K562 (cell line): ENCODE measurements around the gene INCA1. TPM values are rescaled to one million over a fixed set of nuclear protein-coding genes. Genes with fewer than 3 reads are reported as not detected.

Experiments used
- ATAC-seq: fragments of 200-7000 bp; cut with Tn5 transposase; 3 replicates; pipeline ENCODE4 v1.9.1; 2020; ENCODE audit warnings: moderate library complexity
- BruUV-seq: library from RNA; stranded (reverse); fragments of 400-500 nt; replicated peaks from 2 replicates; lab custom pipeline; 2021; lab: Mats Ljungman, UMichigan
- CTCF ChIA-PET: fragments of 300-600 bp; formaldehyde crosslinking; extraction: SDS; loops from one replicate; lab custom pipeline; 2021; ENCODE audit warnings: low intra/inter-chr PET ratio; lab: Yijun Ruan, JAX
- POLR2A ChIA-PET: fragments of 300-600, 350-650 bp; sonication (Branson Sonifier 250); formaldehyde crosslinking; extraction: SDS; loops from one replicate; lab custom pipeline; 2021; ENCODE audit warnings: antibody characterized with exemption, inconsistent platforms; lab: Yijun Ruan, JAX
- DNase-seq, 4 experiments: peaks; one replicate each; pipeline versions ENCODE4 v3.0.0 to v3.0.0-alpha.2; 2011 to 2018; ENCODE audit warnings: low spot score in 3 of 4, mixed read lengths in 3 of 4; ENCODE audit errors: extremely low read depth in 1 of 4
- FAIRE-seq: peaks from 2 replicates; lab custom pipeline; 2011; peaks lifted over from hg19 to GRCh38; lab: Jason Lieb, UNC
- H2AFZ ChIP-seq: 2 replicates; pipeline ENCODE4 v1.6.0; 2011; ENCODE audit warnings: low read depth, low read length, control low read depth, inconsistent platforms
- H3K27ac ChIP-seq: fragments of 200-600 bp; 3 replicates; pipeline ENCODE4 v1.8.0; 2011; ENCODE audit warnings: low read depth, mild to moderate bottlenecking, control low read depth, inconsistent platforms, low read length, moderate library complexity, mixed read lengths; ENCODE audit errors: extremely low read depth
- H3K27me3 ChIP-seq, 2 experiments: fragments of 300-600 bp in 1 of 2; 2 replicates in 1 of 2; 3 replicates in 1 of 2; pipeline versions ENCODE4 v1.6.0 to v1.8.0; 2011; ENCODE audit warnings: inconsistent platforms in 2 of 2, low read length in 2 of 2, mild to moderate bottlenecking in 1 of 2, mixed read lengths in 1 of 2, moderate library complexity in 1 of 2; ENCODE audit not compliant: control insufficient read depth in 2 of 2, insufficient read depth in 2 of 2
- H3K36me3 ChIP-seq: fragments of 300-600 bp; 3 replicates; pipeline ENCODE4 v1.8.0; 2011; ENCODE audit warnings: mild to moderate bottlenecking, low read length, inconsistent platforms; ENCODE audit not compliant: control insufficient read depth, insufficient read depth
- H3K4me1 ChIP-seq, 2 experiments: fragments of 200-600 bp in 1 of 2; replicated peaks in 1 of 2; 2 replicates in 1 of 2; 3 replicates in 1 of 2; pipeline versions ENCODE4 v1.5.1 to v1.8.0; 2011; ENCODE audit warnings: inconsistent platforms in 2 of 2, low read length in 2 of 2, mild to moderate bottlenecking in 1 of 2, mixed read lengths in 1 of 2, moderate library complexity in 1 of 2; ENCODE audit not compliant: control insufficient read depth in 2 of 2, insufficient read depth in 2 of 2
- H3K4me2 ChIP-seq: 2 replicates; pipeline ENCODE4 v1.6.1; 2011; ENCODE audit warnings: low read length, control low read depth, inconsistent platforms, mixed read lengths; ENCODE audit not compliant: insufficient read depth
- H3K4me3 ChIP-seq: fragments of 200-600 bp; sonication (generic), shearing (Covaris generic); 2 replicates; pipeline ENCODE4 v1.5.1; 2016; ENCODE audit warnings: control low read depth, inconsistent platforms
- H3K79me2 ChIP-seq: fragments of 200-600 bp; 3 replicates; pipeline ENCODE4 v1.8.0; 2011; ENCODE audit warnings: low read length, inconsistent platforms; ENCODE audit not compliant: control insufficient read depth, insufficient read depth
- H3K9ac ChIP-seq, 2 experiments: 2 replicates each; pipeline versions ENCODE4 v1.6.0 to v1.6.1; 2011; ENCODE audit warnings: low read depth in 2 of 2, low read length in 2 of 2, control low read depth in 1 of 2, inconsistent platforms in 1 of 2, mild to moderate bottlenecking in 1 of 2, mixed read lengths in 1 of 2; ENCODE audit not compliant: insufficient read depth in 1 of 2
- H3K9me1 ChIP-seq: one replicate; pipeline ENCODE4 v1.6.0; 2011; ENCODE audit warnings: inconsistent platforms, mild to moderate bottlenecking, low read length, moderate library complexity; ENCODE audit not compliant: control insufficient read depth, insufficient read depth
- H3K9me3 ChIP-seq: replicated peaks from 2 replicates; pipeline ENCODE4 v1.5.1; 2011; ENCODE audit warnings: low read depth, low read length, inconsistent platforms; ENCODE audit not compliant: control insufficient read depth, insufficient read depth
- H4K20me1 ChIP-seq: replicated peaks from 2 replicates; pipeline ENCODE4 v1.6.1; 2011; ENCODE audit warnings: low read length, inconsistent platforms, mixed read lengths; ENCODE audit not compliant: control insufficient read depth, insufficient read depth
- CCNT2 ChIP-seq: IDR thresholded peaks from 2 replicates; pipeline ENCODE4 v1.6.1; 2011; ENCODE audit warnings: borderline replicate concordance, low read depth, mild to moderate bottlenecking, moderate library complexity, mixed read lengths, low read length; ENCODE audit not compliant: insufficient read length; ENCODE audit errors: extremely low read depth
- CHD4 ChIP-seq: fragments of 200-600 bp; sonication (generic); IDR thresholded peaks from 3 replicates; pipeline ENCODE4 v1.6.1; 2012; ENCODE audit warnings: low read depth, mild to moderate bottlenecking, mixed read lengths, low read length, inconsistent platforms; ENCODE audit not compliant: insufficient read depth, insufficient replicate concordance, poor library complexity, severe bottlenecking
- COPS2 ChIP-seq: fragments of 450-650 bp; conservative IDR thresholded peaks from 2 replicates; pipeline ENCODE4 v1.6.1; 2016; ENCODE audit warnings: mild to moderate bottlenecking, moderate library complexity
- EWSR1 ChIP-seq: fragments of 450-650 bp; IDR thresholded peaks from 2 replicates; pipeline ENCODE4 v1.6.1; 2018; ENCODE audit warnings: borderline replicate concordance, mild to moderate bottlenecking, low read depth, moderate library complexity; ENCODE audit not compliant: partially characterized antibody
- FOXK1 ChIP-seq: sonication (generic); formaldehyde crosslinking; IDR thresholded peaks from 2 replicates; pipeline ENCODE4 v1.8.0; 2022; ENCODE audit warnings: missing genetic modification reagents, mild to moderate bottlenecking, borderline replicate concordance
- HMBOX1 ChIP-seq: sonication (generic); IDR thresholded peaks from 2 replicates; pipeline ENCODE4 v1.6.1; 2016
- HNRNPH1 ChIP-seq: fragments of 200-400 bp; formaldehyde crosslinking; optimal IDR thresholded peaks from 2 replicates; pipeline ENCODE3; 2017; ENCODE audit warnings: low read depth, mild to moderate bottlenecking, low read length, moderate library complexity
- KLF10 ChIP-seq: fragments of 250-450 bp; sonication (Bioruptor Pico); IDR thresholded peaks from 2 replicates; pipeline ENCODE4 v1.6.1; 2021; ENCODE audit warnings: matching md5 sums
- MTF1 ChIP-seq: fragments of 250-450 bp; sonication (Bioruptor Pico); IDR thresholded peaks from 2 replicates; pipeline ENCODE4 v1.9.0; 2021; ENCODE audit warnings: moderate library complexity, mild to moderate bottlenecking, inconsistent platforms, borderline replicate concordance
- NFIX ChIP-seq: fragments of 250-450 bp; sonication (Bioruptor Pico); IDR thresholded peaks from 2 replicates; pipeline ENCODE4 v1.4.0; 2020; ENCODE audit warnings: low read depth, mild to moderate bottlenecking, moderate library complexity
- NR0B1 ChIP-seq: fragments of 450-650 bp; IDR thresholded peaks from one replicate; pipeline ENCODE4 v1.6.1; 2018; ENCODE audit warnings: mild to moderate bottlenecking, moderate library complexity; ENCODE audit not compliant: partially characterized antibody
- PKNOX1 ChIP-seq: fragments of 450-650 bp; IDR thresholded peaks from 2 replicates; pipeline ENCODE4 v1.6.1; 2016
- SNRNP70 ChIP-seq: fragments of 200-400 bp; formaldehyde crosslinking; optimal IDR thresholded peaks from 2 replicates; pipeline ENCODE3; 2017; ENCODE audit warnings: low read depth, low read length
- STAT5B ChIP-seq: fragments of 250-450 bp; sonication (Bioruptor Pico); IDR thresholded peaks from 2 replicates; pipeline ENCODE4 v1.8.0; 2021; ENCODE audit warnings: mild to moderate bottlenecking, inconsistent platforms
- ZNF184 ChIP-seq: sonication (generic); formaldehyde crosslinking; IDR thresholded peaks from 2 replicates; pipeline ENCODE4 v1.5.0; 2020; ENCODE audit warnings: missing genetic modification reagents
- ZNF217 ChIP-seq: sonication (generic); formaldehyde crosslinking; IDR thresholded peaks from 2 replicates; pipeline ENCODE4 v1.8.0; 2022; ENCODE audit warnings: mild to moderate bottlenecking, missing genetic modification reagents
- ZNF3 ChIP-seq: fragments of 250-450 bp; sonication (Bioruptor Pico); IDR thresholded peaks from 2 replicates; pipeline ENCODE4 v1.5.0; 2021; ENCODE audit warnings: mild to moderate bottlenecking, moderate library complexity
- ZNF830 ChIP-seq: fragments of 250-450 bp; sonication (Bioruptor Pico); IDR thresholded peaks from 2 replicates; pipeline ENCODE4 v1.5.0; 2021; ENCODE audit warnings: mild to moderate bottlenecking
- WGBS: fragments of 100-300 bp; shearing (Covaris generic); methylation state at CpG from one replicate; pipeline ENCODE4 v1.1.6; 2016; ENCODE audit warnings: low coverage, mixed read lengths; ENCODE audit not compliant: insufficient coverage; ENCODE audit errors: missing lambda C conversion rate; 5-methylcytosine and 5-hydroxymethylcytosine counted together
- in situ Hi-C: fragments of 300-500 bp; cut with MboI; formaldehyde crosslinking; loops from 4 replicates; pipeline ENCODE4 v1.15.0; 2018; ENCODE audit warnings: inconsistent platforms, mixed read lengths
- intact Hi-C: fragments of 100-400 bp; cut with micrococcal nuclease; formaldehyde crosslinking; loops from 2 replicates; pipeline ENCODE4 v1.14.2; 2022
- polyA plus RNA-seq, 8 experiments: library from polyadenylated mRNA; depleted of rRNA in 4 of 8; stranded (reverse) in 5 of 8; unstranded in 3 of 8; fragments of >200 nt; fragmentation: Nextera tagmentation in 2 of 8; fragmentation: Illumina TruSeq in 1 of 8; extraction: Ambion mirVana in 2 of 8; extraction: Trizol in 1 of 8; gene quantifications; 2 replicates each; pipeline versions ENCODE4 v1.2.1 to v1.2.3, GENCODE V29; 2011 to 2014; ENCODE audit warnings: inconsistent platforms in 1 of 8, missing spikeins in 1 of 8
- total RNA-seq, 7 experiments: library from RNA; depleted of rRNA in 6 of 7; stranded (reverse); fragments of >200 nt in 6 of 7; fragmentation: Illumina TruSeq in 2 of 7; extraction: Trizol in 2 of 7; gene quantifications; 2 replicates each; pipeline versions ENCODE4 v1.2.1 to v1.2.3, GENCODE V29; 2011 to 2021; ENCODE audit warnings: low replicate concordance in 1 of 7

INCA1 gene
- total and polyA plus RNA-seq, 9 of the 15 experiments (the other 6 are each of a cell fraction or from before 2014, with no cell fraction given) = 0.08 to 0.50 (median 0.13) TPM; not detected in 4

DNA sequence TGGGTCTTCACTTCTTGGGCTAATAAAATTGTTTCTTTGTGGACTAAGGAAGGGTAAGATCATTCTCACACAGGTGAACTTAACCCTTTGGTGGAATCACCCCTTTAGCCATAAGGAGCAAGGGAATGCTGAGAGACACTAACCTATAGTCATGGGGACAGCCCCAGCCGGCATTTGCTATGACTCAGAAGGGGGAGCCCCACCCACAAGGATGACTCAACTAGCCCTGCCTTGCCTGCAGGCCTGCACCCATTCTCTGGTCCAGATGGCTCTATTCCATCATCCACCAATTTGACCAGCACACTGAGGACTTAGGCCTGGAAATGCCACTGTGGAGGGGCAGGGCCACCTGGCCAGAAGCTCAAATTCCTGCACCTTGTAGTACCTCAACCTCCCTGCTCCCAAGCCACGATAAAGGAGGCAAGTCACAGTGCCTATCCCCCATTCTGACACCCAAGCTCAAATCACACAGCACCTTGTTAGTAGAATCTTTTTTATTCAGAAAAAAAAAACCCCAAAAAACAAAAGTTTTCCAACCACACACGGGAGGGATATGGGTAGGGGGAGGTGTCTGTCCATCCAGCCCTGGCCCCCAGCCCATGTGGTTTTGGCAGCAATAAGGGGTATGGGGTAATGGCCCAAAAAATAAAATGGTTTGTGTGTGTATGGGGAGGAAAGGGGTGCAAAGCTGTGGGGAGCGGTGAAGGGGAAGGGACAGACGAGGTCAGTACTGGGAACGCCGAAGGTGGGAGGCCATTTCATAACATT is 52.0 kb downstream of the INCA1 start:
- Histone ChIP-seq H3K9ac (peak overlapping the region; percentile 30 to 50; a peak in 2 of 4 replicates), H3K79me2 (peaks cover 83% of the 10 kb centered on the region), H3K4me3 (peak overlapping the region; percentile 97; the same call in 1 of the 2 replicates), H3K27me3 (no peaks in the 10 kb centered on the region), H2AFZ (no peak overlapping the region), H3K9me1 (no peaks in the 10 kb centered on the region), H3K27ac (peak overlapping the region; percentile 79), H3K4me2 (peak overlapping the region; percentile 93), H4K20me1 (peaks cover 22% of the 10 kb centered on the region), H3K4me1 (peaks cover 20 to 34% of the 10 kb centered on the region in 2 experiments; a peak in 4 of 5 replicates), H3K9me3 (no peaks in the 10 kb centered on the region), H3K36me3 (peaks cover 65% of the 10 kb centered on the region)
- DNase-seq (peak; percentile 39 to 87 (median 57)), ATAC-seq (peak; percentile 75), FAIRE-seq (peak; percentile 97)
- 18% methylated on average over 7 of the region's 7 CpGs for WGBS
- BruUV-seq = no TSS peak
- POLR2A ChIA-PET = interaction anchor here (0.6 to 3.2 kb wide), 4 partner anchors 18 to 813 kb away, joined by 3 to 21 read pairs (median 3); partner anchors contain the start of gene SPAG7
- intact Hi-C loops (loop anchor here (1.0 kb wide), 1 partner anchor 22 kb away; the partner anchor contains the start of gene SPAG7), in situ Hi-C loops (no loop called here)
- CTCF ChIA-PET = no interaction called here
- no peak for TF ChIP-seq CHD4
- TF ChIP-seq STAT5B (CRISPR knock-in tag) = no peak
- no peak for TF ChIP-seq HNRNPH1
- no peak for TF ChIP-seq EWSR1
- peak; percentile 59 for TF ChIP-seq HMBOX1
- no peak for TF ChIP-seq SNRNP70
- no peak for TF ChIP-seq COPS2
- no peak for TF ChIP-seq FOXK1 (CRISPR knock-in tag)
- no peak for TF ChIP-seq ZNF184 (CRISPR knock-in tag)
- TF ChIP-seq PKNOX1 = no peak
- TF ChIP-seq ZNF3 = no peak
- no peak for TF ChIP-seq NR0B1
- TF ChIP-seq NFIX = no peak
- no peak for TF ChIP-seq ZNF830 (CRISPR knock-in tag)
- TF ChIP-seq MTF1 (CRISPR knock-in tag) = no peak
- TF ChIP-seq KLF10 = no peak
- peak; percentile 67 for TF ChIP-seq CCNT2
- TF ChIP-seq ZNF217 (CRISPR knock-in tag) = no peak
